GM21526 (cell line): Measurements from ENCODE around the gene BPIFA1.

ENCODE experiments used
- ATAC-seq: cut with Tn5 transposase; IDR thresholded peaks from one replicate; pipeline ENCODE4 v1.9.1; 2021; ENCODE audit warnings: moderate library complexity; ENCODE audit not compliant: unreplicated experiment, low FRiP score

The BPIFA1 gene

DNA sequence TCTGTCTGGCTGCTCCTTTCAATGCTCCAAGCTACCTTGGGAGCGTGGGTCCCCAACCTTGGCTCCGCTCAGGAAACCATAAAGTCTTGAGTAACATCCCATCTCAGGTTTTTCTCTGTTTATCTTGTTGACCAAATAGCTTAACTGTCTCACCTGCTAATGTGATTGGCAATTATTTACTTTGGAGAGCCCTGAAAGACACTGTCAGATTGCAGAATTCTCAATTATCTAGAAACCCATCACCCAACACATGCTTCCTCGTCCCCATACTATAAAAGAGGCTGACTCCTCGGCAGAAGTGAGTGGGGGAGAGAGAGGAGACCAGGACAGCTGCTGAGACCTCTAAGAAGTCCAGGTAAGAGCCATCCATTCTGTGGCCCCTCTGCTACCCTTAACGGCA lies at the start of gene BPIFA1:
Gene BPIFA1 (plus strand): TSS at position 301 of the 400 bp plus-strand sequence. CDS start 1,716 bp downstream, outside the sequence.
- no peak for ATAC-seq

DNA sequence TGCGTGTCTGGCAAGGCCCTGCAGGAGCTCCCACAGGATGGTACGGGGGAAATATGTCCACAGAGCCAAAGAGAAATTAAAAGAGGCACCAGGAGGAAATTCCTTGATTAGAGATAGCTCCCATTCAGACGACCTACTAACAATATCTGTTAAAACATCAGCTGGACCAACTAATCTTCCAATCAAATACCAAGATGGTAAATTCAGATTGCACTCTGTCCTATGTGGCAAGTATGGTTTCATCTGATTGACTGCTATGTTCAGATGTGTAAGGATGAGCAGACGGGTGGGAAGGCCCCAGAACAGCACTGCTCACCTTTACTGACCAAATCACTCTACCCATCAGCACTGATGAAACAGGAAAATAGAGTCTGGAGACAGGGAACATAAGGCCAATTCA lies 48.3 kb upstream of the BPIFA1 start:
- ATAC-seq = no peak

DNA sequence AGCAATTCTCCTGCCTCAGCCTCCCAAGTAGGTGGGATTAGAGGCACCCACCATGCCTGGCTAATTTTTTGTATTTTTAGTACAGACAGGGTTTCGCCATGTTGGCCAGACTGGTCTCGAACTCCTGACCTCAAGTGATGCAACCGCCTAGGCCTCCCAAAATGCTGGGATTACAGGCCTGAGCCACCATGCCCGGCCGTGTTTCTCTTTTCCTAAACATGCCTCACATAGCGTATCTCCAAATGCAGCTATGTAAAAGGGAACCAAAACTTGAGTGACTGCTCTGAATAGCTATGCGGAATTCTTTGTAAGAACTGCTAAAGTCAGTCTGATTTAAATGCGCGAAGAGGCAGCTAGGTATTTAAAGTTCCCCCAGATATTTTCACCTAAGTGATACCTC lies 47.4 kb upstream of the BPIFA1 start:
- no peak for ATAC-seq

DNA sequence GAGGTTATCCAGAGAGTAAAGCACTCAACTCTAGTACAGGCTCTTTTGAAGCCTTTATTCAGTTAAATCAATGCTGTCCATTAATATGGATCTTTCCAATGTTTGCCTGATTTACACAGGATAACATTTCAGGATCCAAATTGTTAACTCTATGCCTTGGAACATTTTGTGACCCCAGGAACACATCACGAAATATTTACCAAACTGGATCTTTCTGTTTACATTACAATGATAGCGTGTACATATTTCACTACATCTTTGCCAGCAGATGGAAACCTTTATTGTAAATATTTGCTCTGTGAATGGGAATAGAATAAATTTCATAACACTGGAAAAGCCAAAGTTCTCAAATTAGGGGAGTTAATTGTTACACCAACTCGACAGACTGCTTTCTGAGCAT lies 44.3 kb upstream of the BPIFA1 start:
- ATAC-seq = no peak

DNA sequence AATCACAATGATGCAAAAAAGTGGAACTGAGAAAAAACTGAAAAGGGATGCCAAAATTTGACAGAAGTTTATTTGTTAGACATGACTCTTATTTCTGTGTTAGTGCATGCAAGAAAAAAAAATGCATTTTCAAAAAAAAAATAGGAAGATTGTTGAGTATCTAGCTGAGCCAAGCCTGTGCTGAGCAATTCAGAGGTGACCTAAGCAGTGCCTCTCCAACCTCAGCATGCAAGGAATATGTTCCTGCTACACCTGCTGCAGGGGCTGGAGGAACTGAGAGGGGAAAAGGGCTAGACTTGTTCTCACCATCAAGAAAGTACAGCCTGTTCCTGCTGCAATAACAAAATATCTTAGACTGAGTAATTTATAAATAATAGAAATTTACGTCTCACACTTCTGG lies 43.8 kb upstream of the BPIFA1 start:
- no peak for ATAC-seq

DNA sequence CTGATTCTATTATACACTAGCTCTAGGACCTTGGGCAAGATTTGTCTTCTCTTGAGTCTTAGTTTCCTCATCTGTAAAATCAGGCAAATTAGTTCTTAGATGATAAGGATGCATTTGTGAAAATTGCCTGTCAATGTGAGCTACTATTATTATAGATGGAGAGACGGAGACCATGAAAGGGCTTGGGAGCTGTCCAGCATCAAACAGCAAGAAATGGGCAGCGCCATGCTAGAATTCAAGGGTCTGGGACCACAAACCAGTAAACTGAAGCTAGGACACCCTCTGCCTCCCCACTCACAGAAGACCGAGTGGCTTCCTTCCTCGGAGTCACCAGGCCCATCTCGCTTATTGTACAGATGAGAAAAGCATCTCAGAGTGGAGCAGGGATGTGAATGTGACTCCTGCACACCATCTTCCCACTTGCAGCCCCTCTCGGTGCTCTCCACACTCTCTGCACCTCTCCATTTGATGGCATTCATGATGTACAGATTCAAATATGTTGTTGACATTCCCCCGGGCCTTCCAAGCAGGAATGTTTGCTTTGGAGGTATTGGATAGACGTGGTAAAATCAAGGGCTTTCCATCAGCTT lies 42.8 kb upstream of the BPIFA1 start:
- ATAC-seq = no peak

DNA sequence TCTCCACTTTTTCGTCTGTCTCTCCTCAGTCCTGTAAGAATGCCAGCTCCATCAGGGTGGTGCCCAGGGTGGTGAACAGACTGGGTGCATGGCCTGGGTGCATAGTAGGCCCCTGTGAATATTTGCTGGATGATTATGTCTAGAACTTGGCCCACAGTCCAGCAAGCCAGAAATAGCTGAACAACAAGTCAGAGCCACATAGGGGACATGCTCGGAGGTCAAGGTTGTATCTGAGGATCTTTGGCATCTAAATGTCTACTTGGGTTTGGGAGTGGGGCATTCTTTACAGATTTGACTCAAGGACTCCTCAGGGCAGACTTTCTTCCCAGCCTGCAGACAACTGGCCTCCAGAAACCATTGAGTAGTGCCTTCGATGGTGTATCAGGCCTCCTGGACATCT lies 36.8 kb upstream of the BPIFA1 start:
- no peak for ATAC-seq

DNA sequence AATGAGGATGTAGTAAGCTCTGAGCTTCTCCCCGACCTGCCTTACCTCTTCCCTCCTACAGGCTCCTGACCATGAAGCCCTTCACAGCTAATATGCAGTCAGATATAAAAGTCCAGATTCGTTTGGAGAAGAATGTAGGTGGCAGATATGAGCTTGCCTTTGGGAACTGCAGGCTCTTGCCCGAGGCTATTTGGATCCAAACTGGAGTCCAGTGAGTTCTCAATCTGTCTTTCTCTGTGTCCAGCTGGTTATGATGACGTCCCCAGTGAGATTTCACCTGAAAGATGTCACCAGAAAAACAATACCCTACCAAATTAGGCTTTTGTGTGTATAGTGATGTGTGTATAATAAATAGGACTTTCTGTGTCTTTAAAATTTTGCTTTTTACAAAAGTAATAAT lies 33.3 kb upstream of the BPIFA1 start:
- no peak for ATAC-seq

DNA sequence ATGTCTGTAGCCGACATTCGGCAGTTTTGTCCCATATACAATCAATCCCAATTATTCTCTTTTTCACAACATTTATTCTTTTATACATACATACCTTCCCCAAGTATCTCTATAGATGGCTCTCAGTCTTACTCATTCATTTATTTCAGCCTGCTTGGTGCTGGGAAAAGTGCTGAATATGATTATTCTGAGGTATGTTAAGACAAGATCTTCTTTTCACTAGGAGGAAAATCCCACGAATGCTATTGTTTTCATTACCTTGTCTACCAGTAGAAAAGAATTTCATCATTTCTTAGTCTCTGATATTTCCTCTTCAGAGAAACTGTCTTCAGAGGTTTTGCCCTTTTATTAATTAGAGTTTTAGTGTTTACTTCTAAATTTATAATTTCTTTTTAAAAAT lies 32.4 kb upstream of the BPIFA1 start:
- no peak for ATAC-seq

DNA sequence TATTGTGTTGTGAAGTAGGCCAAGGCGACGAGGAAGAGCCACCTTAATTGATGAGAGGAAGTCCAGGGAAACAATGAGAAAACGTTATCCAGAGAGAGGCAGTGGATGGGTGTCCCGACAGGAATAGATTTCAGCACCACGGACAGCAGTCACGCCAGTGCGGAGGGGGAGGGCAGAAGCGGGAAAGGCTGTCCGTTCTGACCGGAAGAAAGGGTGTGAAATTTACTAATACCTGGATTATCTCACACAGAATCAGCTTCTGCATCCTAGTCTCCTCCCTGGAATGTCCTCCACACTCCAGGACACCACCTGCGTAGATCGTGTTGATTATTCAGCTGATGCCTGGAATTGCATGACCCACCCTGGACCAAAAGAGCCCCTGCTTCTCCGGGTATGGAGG lies 26.0 kb upstream of the BPIFA1 start:
- no peak for ATAC-seq

DNA sequence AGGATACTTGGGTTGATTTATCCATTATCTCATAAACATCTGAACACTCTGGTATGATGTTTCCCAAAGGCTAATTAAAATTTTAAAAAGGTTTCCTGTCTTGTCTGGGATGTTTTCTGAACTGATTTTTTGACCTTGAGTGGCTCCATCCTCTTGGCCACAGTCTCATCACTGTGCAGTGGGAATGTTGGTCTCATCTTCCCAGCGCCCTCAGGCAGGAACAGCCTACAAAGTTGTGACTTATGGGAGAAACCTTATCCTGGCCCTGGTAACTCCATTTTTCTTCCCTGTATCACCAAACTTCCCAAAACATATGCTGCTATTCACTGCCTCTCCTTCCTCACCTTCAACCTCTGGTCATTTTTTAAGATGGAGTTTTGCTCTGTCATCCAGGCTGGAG lies 25.4 kb upstream of the BPIFA1 start:
- ATAC-seq = no peak

DNA sequence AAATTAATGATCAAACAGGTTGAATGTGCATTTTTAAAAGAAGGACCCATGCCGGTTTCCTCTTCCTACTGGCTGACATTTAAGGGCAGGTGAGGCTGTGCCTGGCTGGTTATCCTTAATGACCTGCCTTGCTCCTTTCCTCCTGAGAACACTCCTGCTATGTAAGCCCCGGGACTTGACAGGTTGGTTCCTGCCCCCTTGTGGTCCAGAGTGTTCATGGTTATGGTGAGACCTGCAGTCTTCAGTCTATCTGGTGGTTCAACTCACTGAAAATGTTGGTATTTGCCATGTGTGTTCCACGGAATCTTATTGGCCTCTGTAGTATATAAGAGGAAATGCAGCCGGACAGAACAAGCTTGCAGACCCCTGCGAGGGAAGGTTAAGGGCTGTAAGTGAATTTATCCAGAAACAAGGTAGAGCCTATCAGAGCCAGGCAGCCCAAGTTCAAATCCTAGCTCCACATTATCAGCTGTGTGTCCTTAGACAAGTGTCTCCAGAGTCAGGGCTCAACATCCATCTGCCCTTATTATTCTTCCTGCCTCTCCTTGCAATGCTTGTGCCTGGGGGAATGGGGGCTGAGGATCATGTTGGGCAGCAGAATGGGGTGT lies 23.9 kb upstream of the BPIFA1 start:
- ATAC-seq = no peak

DNA sequence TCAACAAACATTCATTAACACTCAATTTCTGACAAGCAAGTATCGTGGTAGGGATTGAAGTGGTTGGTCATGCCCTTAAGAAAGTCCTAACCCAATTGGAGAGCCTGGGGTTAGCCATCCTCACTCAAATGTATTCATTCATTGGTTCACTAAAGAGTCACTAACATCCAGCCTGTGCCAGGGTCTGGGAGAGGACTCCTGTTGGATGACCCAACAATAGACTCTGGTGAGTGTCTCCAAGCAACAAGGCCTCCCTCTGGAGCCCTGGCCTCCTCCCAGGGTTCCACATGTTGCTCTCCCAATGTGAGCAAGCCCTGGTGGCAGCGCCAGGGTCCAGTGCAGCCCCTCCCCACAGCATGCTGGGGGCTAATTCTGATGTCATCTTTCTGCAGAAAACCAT lies 18.7 kb upstream of the BPIFA1 start, which contains the start of gene BPIFA3:
Gene BPIFA3 (plus strand): TSS at position 301 of the 400 bp plus-strand sequence. CDS start 185 bp downstream, outside the sequence.
- ATAC-seq = no peak

DNA sequence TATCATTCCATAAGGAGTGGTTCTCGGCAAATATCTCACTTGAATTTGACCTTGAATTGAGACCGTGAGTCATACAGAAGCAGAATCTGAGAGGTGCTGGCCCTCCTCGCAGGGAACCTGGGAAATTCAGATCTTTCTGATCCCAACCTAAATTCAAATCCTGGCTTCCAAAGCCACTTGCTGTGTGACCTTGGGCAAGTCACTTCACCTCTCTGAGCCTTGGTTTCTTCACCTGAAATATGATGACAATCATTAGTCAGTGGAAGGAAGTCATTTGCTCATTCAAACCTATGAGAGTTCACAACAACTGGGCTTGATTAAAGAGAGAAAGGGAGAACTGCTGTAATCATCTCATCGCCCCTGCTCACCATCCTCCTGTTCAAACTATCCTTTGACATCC lies 11.4 kb upstream of the BPIFA1 start:
- ATAC-seq = no peak

DNA sequence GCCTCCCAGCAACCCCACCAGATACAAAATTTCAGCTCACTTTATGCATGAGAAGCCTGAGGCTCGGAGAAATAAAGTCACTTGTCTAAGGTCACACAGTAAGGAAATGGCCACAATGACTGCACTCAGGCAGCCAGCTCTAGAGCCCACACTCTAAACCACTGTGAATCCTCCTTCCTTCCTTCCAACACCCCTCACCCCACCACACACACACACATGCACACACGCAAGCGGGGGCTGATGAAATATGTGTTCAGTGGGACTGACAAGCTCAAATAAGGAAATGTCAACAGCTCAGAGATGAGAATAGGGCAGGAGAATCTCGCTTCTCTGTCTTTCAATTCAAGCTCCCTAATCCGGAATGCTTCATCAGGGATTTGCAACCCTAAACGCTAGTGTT lies 6.0 kb upstream of the BPIFA1 start:
- ATAC-seq = no peak

DNA sequence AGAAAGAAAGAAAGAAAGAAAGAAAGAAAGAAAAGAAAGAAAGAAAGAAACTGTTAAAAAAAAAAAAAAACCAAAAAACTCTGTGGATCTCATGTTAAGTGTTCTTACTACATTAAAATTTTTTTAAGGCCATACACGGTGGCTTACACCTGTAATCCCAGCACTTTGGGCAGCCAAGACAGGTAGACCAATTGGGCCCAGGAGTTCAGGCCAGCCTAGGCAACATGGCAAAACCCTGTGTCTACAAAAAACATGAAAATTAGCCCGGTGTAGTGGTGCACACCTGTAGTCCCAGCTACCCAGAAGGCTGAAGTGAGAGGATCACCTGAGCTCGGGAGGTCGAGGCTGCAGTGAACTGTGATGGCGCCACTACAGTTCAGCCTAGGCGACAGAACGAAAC lies 4.6 kb upstream of the BPIFA1 start:
- no peak for ATAC-seq

DNA sequence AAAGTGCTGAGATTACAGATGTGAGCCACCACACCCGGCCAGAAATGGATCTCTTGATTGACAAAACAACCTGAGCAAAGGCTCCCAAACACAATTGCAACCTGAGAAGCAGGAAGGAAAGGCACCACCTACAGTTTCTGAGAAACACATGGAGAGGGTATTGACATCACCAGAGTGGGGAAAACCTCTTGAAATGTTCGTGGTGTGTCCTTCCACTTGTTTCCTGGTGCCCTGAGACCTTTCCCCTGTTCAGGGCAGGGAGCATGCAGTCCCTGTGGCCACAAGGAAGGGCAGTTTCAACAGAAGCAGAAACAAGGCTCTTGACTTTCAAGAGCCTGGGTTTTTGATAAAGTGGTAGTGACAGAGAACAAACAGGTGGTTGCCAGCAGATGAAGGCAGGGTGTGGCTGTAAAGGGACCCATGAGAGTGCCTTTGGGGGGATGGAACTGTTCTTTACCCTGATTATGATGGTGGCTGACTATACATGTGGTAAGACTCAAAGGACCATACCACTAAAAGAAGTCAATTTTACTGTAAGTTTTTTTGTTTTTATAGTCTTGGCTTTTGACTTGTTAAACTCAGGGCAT lies 3.2 kb upstream of the BPIFA1 start:
- ATAC-seq = no peak

DNA sequence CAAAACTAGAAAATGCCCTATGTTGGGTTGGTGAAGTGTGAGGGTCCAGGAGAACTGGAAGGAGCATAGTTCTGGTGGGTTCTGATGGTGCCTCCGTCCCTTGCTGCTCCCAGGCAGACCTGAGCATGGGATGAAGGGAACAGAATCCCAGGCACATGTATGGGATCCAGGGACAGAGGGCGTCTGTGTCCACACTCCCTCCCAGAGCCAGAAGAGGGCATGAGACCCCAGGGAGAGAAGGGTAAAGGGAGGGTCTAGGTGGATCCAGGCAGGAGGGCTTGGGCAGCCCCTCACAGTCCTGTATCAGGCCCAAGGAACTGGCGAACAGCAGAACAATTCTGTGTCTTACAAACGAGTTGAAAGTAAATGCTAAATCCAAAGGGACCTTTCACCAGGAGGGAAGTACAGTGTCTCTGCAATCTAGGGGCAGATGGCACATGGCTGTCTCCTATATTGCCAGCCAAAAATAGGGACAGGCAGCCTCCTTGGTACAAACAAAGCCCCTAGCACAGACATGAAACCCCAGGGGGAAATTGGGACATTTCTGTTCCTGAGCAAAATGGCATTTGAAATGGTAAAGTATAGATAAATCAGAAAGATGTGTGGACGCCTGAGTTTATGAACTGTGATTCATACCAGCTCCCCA lies 2.5 kb upstream of the BPIFA1 start:
- ATAC-seq = no peak

DNA sequence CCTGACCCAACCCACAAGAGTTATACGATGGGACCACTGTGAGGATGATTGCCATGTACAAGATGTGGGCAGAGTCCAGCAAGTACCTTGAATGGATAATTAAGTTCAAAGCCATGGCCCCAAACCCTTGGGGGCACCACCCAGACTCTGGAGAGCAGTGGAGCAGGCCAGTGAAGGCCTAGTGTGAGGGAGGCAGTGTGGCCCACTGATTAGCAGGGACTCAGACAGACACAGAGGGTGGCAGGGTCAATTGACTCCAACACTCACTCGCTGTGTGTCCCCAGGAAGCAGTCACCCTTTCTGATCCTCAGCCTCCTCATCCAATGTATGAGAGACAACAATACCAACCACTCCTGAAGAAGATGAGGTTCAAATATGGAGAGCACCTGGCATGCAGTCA lies 1.7 kb upstream of the BPIFA1 start:
- ATAC-seq = no peak

DNA sequence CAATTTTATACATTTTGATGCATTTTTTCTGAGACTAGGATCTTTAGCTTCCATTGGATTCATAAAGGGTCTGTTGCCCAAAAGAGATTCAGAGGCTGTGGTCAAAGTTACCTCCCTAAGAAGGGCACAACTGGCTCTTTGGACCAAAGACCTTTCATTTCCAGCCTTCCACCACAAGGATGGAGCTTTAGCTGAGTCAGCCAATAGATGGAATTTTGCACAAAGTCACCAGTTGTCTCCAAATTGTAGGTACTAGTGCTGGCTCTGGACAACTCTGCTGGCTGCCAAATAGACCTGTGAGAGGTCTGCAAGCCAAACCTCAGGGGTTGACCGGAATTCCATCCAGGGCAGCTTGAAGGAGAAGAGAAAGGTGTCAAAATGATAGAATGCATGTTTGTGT lies 555 bp downstream of the BPIFA1 start:
- no peak for ATAC-seq

DNA sequence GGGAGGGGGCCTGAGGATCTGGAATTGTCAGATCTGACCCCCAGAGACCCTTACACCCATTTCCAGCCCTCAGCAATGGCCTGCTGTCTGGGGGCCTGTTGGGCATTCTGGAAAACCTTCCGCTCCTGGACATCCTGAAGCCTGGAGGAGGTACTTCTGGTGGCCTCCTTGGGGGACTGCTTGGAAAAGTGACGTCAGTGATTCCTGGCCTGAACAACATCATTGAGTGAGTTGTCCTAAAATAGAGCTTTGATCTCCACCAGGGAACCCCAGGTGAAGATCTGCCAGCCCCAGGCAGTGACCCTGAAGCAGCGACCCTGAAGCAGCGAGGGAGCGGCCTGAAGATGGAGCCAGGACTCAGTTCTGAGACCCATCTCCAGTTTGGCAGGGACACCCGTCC lies 2.2 kb downstream of the BPIFA1 start:
- no peak for ATAC-seq

DNA sequence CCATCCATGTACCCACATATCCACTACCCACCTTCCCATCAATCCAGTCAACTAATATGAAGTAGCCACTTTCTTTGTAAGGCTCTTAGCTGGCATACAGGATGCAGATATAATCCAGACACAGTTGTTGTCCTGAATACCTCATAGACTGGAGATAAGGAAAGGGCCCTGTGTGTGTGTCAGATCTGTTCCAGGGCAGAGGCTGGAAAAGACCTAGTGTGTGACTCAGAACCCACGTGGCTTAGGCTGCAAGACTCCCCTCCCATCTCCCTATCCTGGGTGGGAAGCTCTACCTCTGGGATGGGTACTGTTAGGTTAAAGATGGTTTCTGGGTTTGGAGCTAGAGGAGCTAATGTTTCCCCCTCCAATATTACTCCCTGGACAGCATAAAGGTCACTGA lies 3.6 kb downstream of the BPIFA1 start:
- no peak for ATAC-seq
